ENCODE measurements around the gene MLLT3.

MLLT3 gene

GRCh38 chr9:20303996-20304395, 318.3 kb downstream of the MLLT3 start:
- peaks cover 3% of the 10 kb centered on the region; the same call in 1 of the 2 replicates for H3K9me3 ChIP-seq (ENCODE audit: insufficient read depth, low read depth, low read length)
- peak overlapping the region; percentile 18; the same call in 1 of the 2 replicates for H3K4me3 ChIP-seq (ENCODE audit: low read length)
- H3K27me3 ChIP-seq (ENCODE audit: insufficient read depth, low read length), result no peaks in the 10 kb centered on the region
- peak overlapping the region; percentile 53; the same call in 1 of the 2 replicates for H3K9ac ChIP-seq (ENCODE audit: low read depth, low read length)
- H3K27ac ChIP-seq (ENCODE audit: low read length), result peak overlapping the region; percentile 54
- peaks cover 50% of the 10 kb centered on the region for H3K4me1 ChIP-seq (ENCODE audit: insufficient read depth, low read length)
- no peaks in the 10 kb centered on the region for H3K36me3 ChIP-seq (ENCODE audit: insufficient read depth, low read depth, low read length)

- Histone ChIP-seq H3K4me3 (ENCODE audit: low read length) (peak overlapping the region; percentile 18; the same call in 1 of the 2 replicates), H3K9me3 (ENCODE audit: insufficient read depth, low read depth, low read length) (peaks cover 3% of the 10 kb centered on the region; the same call in 1 of the 2 replicates), H3K27me3 (ENCODE audit: insufficient read depth, low read length) (no peaks in the 10 kb centered on the region), H3K9ac (ENCODE audit: low read depth, low read length) (peak overlapping the region; percentile 53; the same call in 1 of the 2 replicates), H3K4me1 (ENCODE audit: insufficient read depth, low read length) (peaks cover 50% of the 10 kb centered on the region), H3K36me3 (ENCODE audit: insufficient read depth, low read depth, low read length) (no peaks in the 10 kb centered on the region), H3K27ac (ENCODE audit: low read length) (peak overlapping the region; percentile 54)
These were observed 319.2 kb downstream of the MLLT3 start for GRCh38 chr9:20303066-20303465.

- H3K4me3 ChIP-seq (ENCODE audit: low read length), result peak overlapping the region; percentile 18
- no peak overlapping the region for H3K27ac ChIP-seq (ENCODE audit: low read length)
- no peaks in the 10 kb centered on the region for H3K27me3 ChIP-seq (ENCODE audit: insufficient read depth, low read length)
- H3K9me3 ChIP-seq (ENCODE audit: insufficient read depth, low read depth, low read length), result peaks cover 3% of the 10 kb centered on the region; the same call in 1 of the 2 replicates
- no peaks in the 10 kb centered on the region for H3K36me3 ChIP-seq (ENCODE audit: insufficient read depth, low read depth, low read length)
- H3K4me1 ChIP-seq (ENCODE audit: insufficient read depth, low read length), result peaks cover 46% of the 10 kb centered on the region
- peak overlapping the region; percentile 60; the same call in 1 of the 2 replicates for H3K9ac ChIP-seq (ENCODE audit: low read depth, low read length)
These were observed 320.1 kb downstream of the MLLT3 start for GRCh38 chr9:20302197-20302596.

GRCh38 chr9:20300430-20301115, 321.7 kb downstream of the MLLT3 start:
- Histone ChIP-seq H3K27ac (ENCODE audit: low read length) (peak overlapping the region; percentile 59), H3K4me1 (ENCODE audit: insufficient read depth, low read length) (peaks cover 36% of the 10 kb centered on the region), H3K9me3 (ENCODE audit: insufficient read depth, low read depth, low read length) (peaks cover 3% of the 10 kb centered on the region; the same call in 1 of the 2 replicates), H3K4me3 (ENCODE audit: low read length) (no peak overlapping the region), H3K27me3 (ENCODE audit: insufficient read depth, low read length) (no peaks in the 10 kb centered on the region), H3K36me3 (ENCODE audit: insufficient read depth, low read depth, low read length) (no peaks in the 10 kb centered on the region), H3K9ac (ENCODE audit: low read depth, low read length) (peak overlapping the region; percentile 38; the same call in 1 of the 2 replicates)

- H3K27ac ChIP-seq (ENCODE audit: low read length), result no peak overlapping the region
- H3K36me3 ChIP-seq (ENCODE audit: insufficient read depth, low read depth, low read length), result no peaks in the 10 kb centered on the region
- no peak overlapping the region for H3K9ac ChIP-seq (ENCODE audit: low read depth, low read length)
- H3K4me1 ChIP-seq (ENCODE audit: insufficient read depth, low read length), result peaks cover 17% of the 10 kb centered on the region
- H3K4me3 ChIP-seq (ENCODE audit: low read length), result no peak overlapping the region
- peaks cover 3% of the 10 kb centered on the region; the same call in 1 of the 2 replicates for H3K9me3 ChIP-seq (ENCODE audit: insufficient read depth, low read depth, low read length)
- no peaks in the 10 kb centered on the region for H3K27me3 ChIP-seq (ENCODE audit: insufficient read depth, low read length)
These were observed 324.6 kb downstream of the MLLT3 start for GRCh38 chr9:20297646-20298084.

- Histone ChIP-seq H3K4me1 (ENCODE audit: insufficient read depth, low read length) (no peaks in the 10 kb centered on the region), H3K4me3 (ENCODE audit: low read length) (no peak overlapping the region), H3K27ac (ENCODE audit: low read length) (no peak overlapping the region), H3K9ac (ENCODE audit: low read depth, low read length) (no peak overlapping the region), H3K27me3 (ENCODE audit: insufficient read depth, low read length) (no peaks in the 10 kb centered on the region), H3K9me3 (ENCODE audit: insufficient read depth, low read depth, low read length) (no peaks in the 10 kb centered on the region), H3K36me3 (ENCODE audit: insufficient read depth, low read depth, low read length) (no peaks in the 10 kb centered on the region)
These were observed 326.7 kb downstream of the MLLT3 start for GRCh38 chr9:20295555-20295954.

GRCh38 chr9:20294046-20294750, 328.1 kb downstream of the MLLT3 start:
- H3K36me3 ChIP-seq (ENCODE audit: insufficient read depth, low read depth, low read length), result no peaks in the 10 kb centered on the region
- H3K9ac ChIP-seq (ENCODE audit: low read depth, low read length), result no peak overlapping the region
- no peaks in the 10 kb centered on the region for H3K4me1 ChIP-seq (ENCODE audit: insufficient read depth, low read length)
- no peak overlapping the region for H3K27ac ChIP-seq (ENCODE audit: low read length)
- H3K4me3 ChIP-seq (ENCODE audit: low read length), result no peak overlapping the region
- no peaks in the 10 kb centered on the region for H3K27me3 ChIP-seq (ENCODE audit: insufficient read depth, low read length)
- H3K9me3 ChIP-seq (ENCODE audit: insufficient read depth, low read depth, low read length), result no peaks in the 10 kb centered on the region

- H3K4me1 ChIP-seq (ENCODE audit: insufficient read depth, low read length), result no peaks in the 10 kb centered on the region
- H3K4me3 ChIP-seq (ENCODE audit: low read length), result no peak overlapping the region
- no peaks in the 10 kb centered on the region for H3K27me3 ChIP-seq (ENCODE audit: insufficient read depth, low read length)
These were observed 330.3 kb downstream of the MLLT3 start for GRCh38 chr9:20292002-20292401.

More at GRCh38 chr9:20292002-20292401, 330.3 kb downstream of the MLLT3 start:
- no peaks in the 10 kb centered on the region for H3K9me3 ChIP-seq (ENCODE audit: insufficient read depth, low read depth, low read length)
- no peaks in the 10 kb centered on the region for H3K36me3 ChIP-seq (ENCODE audit: insufficient read depth, low read depth, low read length)
- no peak overlapping the region for H3K27ac ChIP-seq (ENCODE audit: low read length)
- no peak overlapping the region for H3K9ac ChIP-seq (ENCODE audit: low read depth, low read length)
